ENCODE results near the gene NUDT19.
A peak's percentile ranks its signal among the peaks of the same experiment; 100 is the strongest.

Gene NUDT19

GRCh38 chr19:32676895-32677359 lies 14.7 kb upstream of the NUDT19 start:
- H3K9me3 Mint-ChIP-seq: no peaks in the 10 kb centered on the region
- H3K27ac Mint-ChIP-seq: peak overlapping the region; percentile 7 to 89 (median 54)
- peaks cover 29% of the 10 kb centered on the region for H3K4me1 Mint-ChIP-seq
- peak overlapping the region; percentile 69 to 78 (median 76) for H3K4me3 Mint-ChIP-seq
- no peak for TF ChIP-seq CTCF (IDR thresholded peaks at IDR 0.05; ENCODE audit: unreplicated experiment in 3 of 3)
- H3K36me3 Mint-ChIP-seq (ENCODE audit: low read depth): no peaks in the 10 kb centered on the region
- peaks cover 37% of the 10 kb centered on the region for H3K27me3 Mint-ChIP-seq (ENCODE audit: low read depth)

GRCh38 chr19:32677657-32678056 lies 14.0 kb upstream of the NUDT19 start:
- Mint-ChIP-seq H3K4me3 (peak overlapping the region; percentile 69 to 78 (median 76)), H3K27me3 (ENCODE audit: low read depth) (peaks cover 37% of the 10 kb centered on the region), H3K36me3 (ENCODE audit: low read depth) (no peaks in the 10 kb centered on the region), H3K4me1 (peaks cover 27% of the 10 kb centered on the region), H3K27ac (peak overlapping the region; percentile 7 to 89 (median 54)), H3K9me3 (no peaks in the 10 kb centered on the region)
- TF ChIP-seq CTCF (IDR thresholded peaks at IDR 0.05; ENCODE audit: unreplicated experiment in 3 of 3): no peak

GRCh38 chr19:32680986-32681385 lies 10.6 kb upstream of the NUDT19 start:
- peaks cover 10% of the 10 kb centered on the region for H3K4me1 Mint-ChIP-seq
- no peaks in the 10 kb centered on the region for H3K9me3 Mint-ChIP-seq

GRCh38 chr19:32682317-32682716 lies 9.3 kb upstream of the NUDT19 start:
- no peaks in the 10 kb centered on the region for H3K36me3 Mint-ChIP-seq (ENCODE audit: low read depth)
- H3K27ac Mint-ChIP-seq: no peak overlapping the region
- H3K9me3 Mint-ChIP-seq: no peaks in the 10 kb centered on the region
- peaks cover 16% of the 10 kb centered on the region for H3K27me3 Mint-ChIP-seq (ENCODE audit: low read depth)
- H3K4me3 Mint-ChIP-seq: no peak overlapping the region
- H3K4me1 Mint-ChIP-seq: peaks cover 6% of the 10 kb centered on the region
- TF ChIP-seq CTCF (IDR thresholded peaks at IDR 0.05; ENCODE audit: unreplicated experiment in 3 of 3): no peak

More at GRCh38 chr19:32680986-32681385, 10.6 kb upstream of the NUDT19 start:
- TF ChIP-seq CTCF (IDR thresholded peaks at IDR 0.05; ENCODE audit: unreplicated experiment in 3 of 3): no peak
- peaks cover 26% of the 10 kb centered on the region for H3K27me3 Mint-ChIP-seq (ENCODE audit: low read depth)
- H3K36me3 Mint-ChIP-seq (ENCODE audit: low read depth): no peaks in the 10 kb centered on the region
- no peak overlapping the region for H3K4me3 Mint-ChIP-seq
- no peak overlapping the region for H3K27ac Mint-ChIP-seq

GRCh38 chr19:32686847-32687475 lies 4.7 kb upstream of the NUDT19 start:
- no peaks in the 10 kb centered on the region for H3K36me3 Mint-ChIP-seq (ENCODE audit: low read depth)
- H3K27ac Mint-ChIP-seq: no peak overlapping the region
- H3K9me3 Mint-ChIP-seq: no peaks in the 10 kb centered on the region
- H3K4me1 Mint-ChIP-seq: peaks cover 9% of the 10 kb centered on the region
- no peak for TF ChIP-seq CTCF (IDR thresholded peaks at IDR 0.05; ENCODE audit: unreplicated experiment in 3 of 3)
- H3K4me3 Mint-ChIP-seq: no peak overlapping the region
- H3K27me3 Mint-ChIP-seq (ENCODE audit: low read depth): peaks cover 4% of the 10 kb centered on the region

GRCh38 chr19:32687681-32688080 lies 3.9 kb upstream of the NUDT19 start:
- no peak for TF ChIP-seq CTCF (IDR thresholded peaks at IDR 0.05; ENCODE audit: unreplicated experiment in 3 of 3)
- H3K4me3 Mint-ChIP-seq: no peak overlapping the region
- no peak overlapping the region for H3K27ac Mint-ChIP-seq
- no peaks in the 10 kb centered on the region for H3K9me3 Mint-ChIP-seq
- peaks cover under 1% of the 10 kb centered on the region for H3K36me3 Mint-ChIP-seq (ENCODE audit: low read depth)
- peaks cover 9% of the 10 kb centered on the region for H3K4me1 Mint-ChIP-seq
- H3K27me3 Mint-ChIP-seq (ENCODE audit: low read depth): peaks cover 4% of the 10 kb centered on the region
